Middle frontal gyrus (tissue), 1 donor: ENCODE results near the gene GULP1.
A peak's percentile ranks its signal among the peaks of the same experiment; 100 is the strongest.
"Not testable (repeated sequence)": the region's sequence is repeated elsewhere in the genome, so short reads cannot be mapped to it uniquely, and the experiment has no call there.

ENCODE experiments used
- DNase-seq: peaks from one replicate; pipeline ENCODE4 v3.0.0-alpha.2; 2015; ENCODE audit warnings: low spot score; ENCODE audit errors: extremely low spot score

GULP1 gene, protein sequence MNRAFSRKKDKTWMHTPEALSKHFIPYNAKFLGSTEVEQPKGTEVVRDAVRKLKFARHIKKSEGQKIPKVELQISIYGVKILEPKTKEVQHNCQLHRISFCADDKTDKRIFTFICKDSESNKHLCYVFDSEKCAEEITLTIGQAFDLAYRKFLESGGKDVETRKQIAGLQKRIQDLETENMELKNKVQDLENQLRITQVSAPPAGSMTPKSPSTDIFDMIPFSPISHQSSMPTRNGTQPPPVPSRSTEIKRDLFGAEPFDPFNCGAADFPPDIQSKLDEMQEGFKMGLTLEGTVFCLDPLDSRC

DNA sequence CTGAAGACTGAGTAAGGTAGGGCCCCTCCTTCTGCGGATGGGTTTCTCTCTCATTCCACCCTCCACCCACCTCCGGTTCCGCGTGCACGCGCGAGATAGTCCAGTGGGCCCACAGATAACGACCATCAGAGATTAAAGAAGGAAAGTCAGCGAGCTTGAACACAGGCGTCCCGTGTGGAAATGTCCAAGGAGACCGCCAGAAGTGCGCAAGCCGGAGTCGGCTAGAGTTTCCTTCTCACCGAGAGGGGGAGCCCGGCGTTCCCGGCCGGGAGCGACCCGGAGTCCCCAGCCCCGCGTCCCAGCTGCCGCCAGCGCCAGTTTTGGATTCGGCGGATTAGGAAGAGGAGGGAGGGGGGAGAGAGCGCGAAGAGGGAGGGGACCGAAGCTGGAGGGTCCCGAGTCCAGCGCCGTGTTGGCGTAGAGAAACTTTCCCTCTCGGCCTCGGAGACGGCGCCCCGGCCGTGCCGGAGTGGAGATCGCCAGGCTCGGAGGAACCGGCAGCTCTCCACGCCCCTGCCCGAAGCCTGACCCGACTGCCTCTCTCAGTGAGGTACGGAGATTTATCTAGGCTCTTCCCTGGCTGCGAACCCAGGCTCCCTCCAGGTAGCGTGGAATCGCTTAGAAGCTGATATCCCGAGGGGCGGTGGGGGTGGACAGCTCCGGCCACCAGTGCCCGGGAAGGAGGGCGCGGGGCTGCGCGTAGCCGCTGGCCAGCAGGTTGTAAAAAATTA, at the start of gene GULP1:
Gene GULP1 (plus strand): TSS at position 258 of the 731 bp plus-strand sequence. CDS start 185,829 bp downstream, outside the sequence.
- DNase-seq = no peak

DNA sequence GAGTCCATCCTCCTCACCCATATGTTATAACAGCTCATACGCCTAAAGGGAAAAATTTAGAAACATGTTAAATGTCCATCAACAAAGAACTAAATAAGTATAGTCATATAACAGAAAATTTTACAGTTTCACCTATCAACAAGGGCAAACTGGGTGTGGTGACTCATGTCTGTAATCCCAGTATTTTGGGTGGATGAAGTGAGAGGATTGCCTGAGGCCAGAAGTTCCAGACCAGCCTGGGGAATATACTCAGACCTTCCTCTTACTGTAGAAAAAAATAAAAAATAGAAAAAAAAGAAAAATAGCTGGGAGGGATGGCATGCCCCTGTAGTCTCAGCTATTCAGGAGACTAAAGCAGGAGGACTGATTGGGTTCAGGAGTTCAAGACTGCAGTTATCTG, 48.3 kb upstream of the GULP1 start:
- DNase-seq = no peak

DNA sequence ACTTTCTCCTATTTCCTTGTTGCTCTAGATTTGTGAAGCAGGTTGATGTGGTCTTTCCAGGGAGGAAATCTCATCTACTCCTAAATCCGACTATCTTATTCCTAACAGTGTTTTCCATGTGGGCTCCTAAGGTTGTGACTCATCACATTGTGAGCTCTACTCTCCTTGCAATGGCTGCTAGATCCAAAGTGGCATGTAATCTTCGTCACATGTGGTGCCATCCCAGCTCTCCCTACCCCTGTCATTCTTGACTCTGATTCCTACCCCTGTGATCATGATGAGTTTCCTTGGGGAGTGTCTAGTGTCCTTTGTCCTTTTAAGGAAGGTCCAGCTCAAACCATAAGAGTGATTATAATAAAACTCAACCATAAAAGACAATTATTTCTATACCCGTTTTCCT, 47.3 kb upstream of the GULP1 start:
- DNase-seq = no peak

DNA sequence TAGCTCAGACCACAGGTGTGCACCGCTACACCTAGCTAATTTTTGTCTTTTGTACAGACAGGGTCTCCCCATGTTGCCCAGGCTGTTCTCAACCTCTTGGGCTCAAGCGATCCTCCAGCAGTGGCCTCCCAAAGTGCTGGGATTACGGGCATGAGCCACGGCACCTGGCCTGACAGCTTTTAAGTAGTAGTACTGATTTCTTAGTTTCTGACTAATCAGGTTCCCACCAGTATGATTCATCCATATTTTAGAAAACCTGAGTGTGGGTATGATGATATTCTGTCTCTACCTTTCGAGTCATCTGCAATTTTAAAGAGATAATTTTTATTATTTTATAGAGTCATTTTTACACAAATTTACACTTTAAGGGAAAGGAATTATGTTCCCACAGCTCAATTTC, 46.4 kb upstream of the GULP1 start:
- no peak for DNase-seq

DNA sequence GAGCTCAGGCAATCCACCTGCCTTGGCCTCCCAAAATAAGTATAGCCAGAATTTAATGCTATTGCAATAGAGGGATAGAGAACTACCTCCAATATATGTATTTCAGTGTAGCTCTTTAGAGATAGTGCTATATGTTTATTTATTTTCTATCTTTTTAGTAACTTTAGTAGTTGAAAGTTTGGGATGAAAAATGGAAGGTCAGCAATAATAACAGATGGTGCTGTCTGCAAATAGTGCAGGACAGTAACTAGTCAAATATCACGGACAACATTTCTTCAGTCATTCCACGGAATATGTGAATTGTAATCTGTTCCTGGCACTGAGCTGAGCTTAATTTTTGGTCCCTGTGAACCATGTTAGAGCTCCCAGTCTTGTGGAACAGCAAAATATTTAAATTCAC, 43.2 kb upstream of the GULP1 start:
- DNase-seq = no peak

DNA sequence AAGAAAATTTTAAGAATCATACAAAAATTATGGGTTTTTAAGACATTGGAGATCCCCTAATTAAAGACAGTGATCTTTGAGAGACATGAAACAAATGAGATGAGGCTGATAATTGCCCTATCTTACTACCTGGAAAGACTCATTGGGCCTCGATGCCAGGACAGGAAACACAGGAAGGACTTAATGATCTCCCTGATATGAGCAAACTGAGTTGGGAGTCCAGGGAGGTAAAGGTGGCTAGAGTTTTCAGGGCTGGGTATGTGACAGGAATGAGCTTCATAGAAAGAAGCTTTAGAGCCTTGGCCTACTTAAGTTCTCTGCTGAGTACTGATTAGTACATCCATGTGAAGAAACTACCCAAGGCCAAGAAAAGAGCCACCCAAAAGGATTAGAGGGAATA, 40.6 kb upstream of the GULP1 start:
- DNase-seq = no peak

DNA sequence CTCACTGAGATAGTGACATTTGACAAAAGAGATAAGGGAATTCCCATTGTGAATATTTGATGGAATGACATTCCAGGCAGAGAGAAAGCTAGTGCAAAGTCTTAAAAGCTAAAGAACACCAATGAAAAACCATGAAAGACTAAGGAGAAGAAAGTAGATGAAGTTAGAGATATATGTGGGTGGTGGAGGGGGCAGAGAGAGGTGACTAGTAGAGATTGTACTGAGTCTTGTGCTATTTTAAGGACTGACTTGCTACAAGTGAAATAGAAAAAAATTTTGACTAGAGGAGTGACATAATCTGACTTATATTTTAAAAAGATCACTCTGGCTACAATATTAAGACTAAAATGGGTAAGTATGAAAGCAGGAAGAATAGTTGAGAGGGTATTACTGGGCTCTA, 35.3 kb upstream of the GULP1 start:
- DNase-seq = no peak

DNA sequence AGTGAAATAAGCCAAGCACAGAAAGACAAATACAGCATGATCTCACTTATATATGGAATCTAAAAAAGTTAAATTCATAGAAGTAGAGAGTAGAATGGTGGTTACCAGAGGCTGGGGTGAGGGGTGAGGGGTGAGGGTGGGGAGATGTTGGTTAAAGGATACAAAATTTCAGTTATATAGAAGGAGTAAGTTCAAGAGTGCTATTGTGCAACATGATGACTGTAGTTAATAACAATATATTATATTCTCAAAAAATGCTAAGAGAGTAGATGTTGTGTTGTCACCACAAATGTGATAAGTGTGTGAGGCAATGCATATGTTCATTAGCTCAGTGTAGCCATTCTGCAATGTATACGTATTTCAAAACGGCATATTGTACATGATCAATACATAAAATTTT, 26.4 kb upstream of the GULP1 start:
- DNase-seq = no peak

DNA sequence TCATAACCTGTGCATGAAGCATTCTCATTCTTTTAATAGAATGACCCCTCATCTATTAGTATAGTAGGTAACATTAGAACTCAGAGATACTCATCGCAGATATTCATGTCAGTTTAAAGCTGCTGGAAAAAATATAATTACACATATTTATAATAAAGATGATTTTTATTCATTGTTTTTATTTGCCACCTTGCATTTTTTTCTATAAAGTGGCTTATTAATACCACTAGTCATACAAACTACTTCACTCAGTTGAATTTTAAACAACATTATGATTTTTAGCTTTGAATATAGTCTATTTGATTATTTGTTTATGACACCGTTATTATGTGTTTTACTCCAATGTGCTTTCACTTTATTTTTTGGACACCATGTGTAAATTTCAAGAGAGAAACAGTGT, 23.9 kb upstream of the GULP1 start:
- DNase-seq = no peak

DNA sequence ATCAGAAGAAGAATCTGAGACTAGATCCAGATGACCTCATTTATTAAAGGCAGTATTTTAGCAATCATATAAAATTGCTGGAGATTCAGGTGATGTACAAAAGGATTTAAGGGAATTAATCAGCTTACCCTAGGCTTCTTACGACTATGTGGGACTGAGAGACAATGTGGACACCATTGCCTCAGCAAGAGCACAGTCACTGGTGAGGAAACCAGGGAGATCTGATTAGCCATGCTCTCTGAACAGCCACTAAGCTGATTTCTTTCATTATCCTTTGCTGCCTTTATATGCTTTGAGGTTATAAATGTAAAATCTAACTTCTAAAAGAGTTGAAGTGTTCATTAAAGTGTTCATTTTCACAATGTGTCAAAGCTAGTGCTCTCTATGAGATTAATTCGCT, 22.7 kb upstream of the GULP1 start:
- no peak for DNase-seq

DNA sequence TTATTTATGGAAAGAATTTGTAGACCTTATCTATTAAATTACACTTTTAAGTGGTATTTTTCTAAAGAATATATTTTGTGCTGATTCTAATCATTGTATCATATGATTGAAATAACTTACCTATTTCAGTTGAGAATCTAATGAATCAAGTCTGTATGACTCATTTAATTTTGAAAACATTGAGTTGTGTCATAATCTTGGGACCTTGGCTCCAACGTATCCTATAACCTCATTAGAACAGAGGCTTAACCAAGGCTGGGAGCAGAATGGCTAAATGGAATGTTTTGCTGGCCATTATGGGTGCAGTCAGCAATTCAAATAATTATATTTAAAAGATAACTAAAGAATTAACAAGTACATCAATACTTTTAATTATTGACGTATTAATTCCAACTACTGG, 19.6 kb upstream of the GULP1 start:
- DNase-seq = no peak

DNA sequence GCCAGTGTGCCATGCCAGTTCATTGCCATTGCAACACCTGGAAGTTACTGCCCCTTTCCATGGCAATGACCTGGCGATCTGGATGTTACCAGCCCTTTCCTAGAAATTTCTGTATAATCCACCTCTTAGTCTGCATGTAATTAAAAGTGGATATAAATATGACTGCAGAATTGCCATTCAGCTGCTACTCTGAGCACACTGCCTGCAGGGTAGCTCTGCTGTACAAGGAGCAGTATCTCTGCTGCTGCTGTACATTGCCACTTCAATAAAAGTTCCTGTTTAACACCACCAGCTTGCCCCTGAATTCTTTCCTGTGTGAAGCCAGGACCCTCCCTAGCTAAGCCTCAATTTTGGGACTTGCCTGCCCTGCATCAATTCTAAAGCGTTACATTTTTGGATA, 17.4 kb upstream of the GULP1 start:
- no peak for DNase-seq

DNA sequence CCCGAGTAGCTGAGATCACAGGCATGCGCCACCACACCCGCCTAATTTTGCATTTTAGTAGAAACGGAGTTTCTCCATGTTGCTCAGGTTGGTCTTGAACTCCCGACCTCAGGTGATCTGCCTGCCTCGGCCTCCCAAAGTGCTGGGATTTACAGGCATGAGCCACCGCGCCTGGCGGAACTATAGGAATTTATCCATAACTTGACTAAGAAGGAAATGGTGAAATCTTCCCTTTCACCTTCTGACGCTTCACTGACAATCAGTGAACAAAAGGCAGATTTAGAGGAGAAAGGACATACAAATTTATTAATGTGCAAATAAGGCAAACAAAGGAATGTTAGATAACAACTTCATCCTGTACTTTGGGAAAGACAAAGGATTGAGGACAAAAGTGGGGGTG, 15.4 kb upstream of the GULP1 start:
- DNase-seq = no peak

DNA sequence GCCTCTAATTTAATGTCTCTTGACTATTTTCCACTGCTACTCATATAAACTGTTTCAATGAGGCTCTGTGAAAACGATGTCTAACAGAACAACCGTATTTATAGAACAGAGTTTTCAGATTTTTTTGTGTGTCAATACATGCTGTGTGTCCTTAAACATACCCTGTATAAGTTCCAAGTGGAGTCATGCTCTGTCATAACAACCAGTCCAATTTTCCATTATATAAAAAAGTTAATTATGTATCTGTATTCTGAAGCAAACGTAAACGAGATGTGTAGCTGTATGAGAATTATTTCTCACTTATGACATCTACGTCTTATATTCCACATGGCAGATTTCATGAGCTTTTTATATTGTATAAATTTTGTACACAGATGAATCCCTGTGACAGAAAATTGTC, 13.9 kb upstream of the GULP1 start:
- no peak for DNase-seq

DNA sequence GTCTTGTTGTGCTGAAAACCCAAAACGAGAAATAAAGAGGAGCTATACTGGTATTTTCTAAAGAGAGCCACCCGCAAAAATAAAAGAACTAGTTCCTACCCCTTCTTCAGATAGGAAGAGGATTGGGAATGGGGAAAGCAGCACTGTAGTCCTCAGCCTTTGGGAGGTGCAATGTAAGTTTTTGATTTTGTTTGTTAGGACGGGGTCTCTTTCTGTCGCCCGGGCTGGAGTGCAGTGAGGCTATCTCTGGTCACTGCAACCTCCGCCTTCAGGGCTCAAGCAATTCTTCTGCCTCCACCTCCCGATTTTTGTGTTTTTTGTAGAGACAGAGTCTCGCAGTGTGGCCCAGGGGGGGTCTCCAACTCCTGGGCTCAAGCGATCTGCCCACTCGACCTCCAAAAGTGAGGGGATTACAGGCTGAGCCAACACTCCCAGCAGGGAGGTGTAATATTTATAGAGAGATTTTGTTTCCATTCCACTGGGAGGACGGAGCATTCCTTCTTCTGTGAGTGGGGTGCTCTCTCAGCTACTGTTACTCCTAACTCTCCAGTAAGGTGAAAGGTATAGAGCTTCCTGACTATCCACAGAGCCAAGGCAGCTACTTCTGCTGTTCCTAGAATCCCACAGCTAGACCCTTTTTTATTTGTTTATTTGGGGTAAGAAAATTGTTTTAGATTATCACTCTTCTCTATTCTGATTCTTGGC, 13.1 kb upstream of the GULP1 start:
- no peak for DNase-seq

DNA sequence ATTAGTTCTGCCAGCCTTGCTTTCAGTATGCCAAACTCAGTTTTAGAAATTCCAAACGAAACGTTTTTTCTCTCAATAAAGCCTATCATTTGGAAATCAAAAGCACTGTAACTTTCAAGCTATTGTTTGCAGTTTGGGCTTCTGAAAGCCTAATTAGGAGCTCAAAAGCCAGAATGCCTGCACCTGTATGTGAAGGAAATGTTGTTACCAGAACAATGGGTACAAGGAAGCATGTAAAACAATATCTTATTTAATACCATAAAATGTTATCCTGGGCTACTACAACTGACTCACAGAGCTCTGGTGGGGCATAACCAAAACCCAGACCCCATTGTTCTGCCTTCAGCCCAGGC, 12.6 kb upstream of the GULP1 start:
- DNase-seq = no peak

DNA sequence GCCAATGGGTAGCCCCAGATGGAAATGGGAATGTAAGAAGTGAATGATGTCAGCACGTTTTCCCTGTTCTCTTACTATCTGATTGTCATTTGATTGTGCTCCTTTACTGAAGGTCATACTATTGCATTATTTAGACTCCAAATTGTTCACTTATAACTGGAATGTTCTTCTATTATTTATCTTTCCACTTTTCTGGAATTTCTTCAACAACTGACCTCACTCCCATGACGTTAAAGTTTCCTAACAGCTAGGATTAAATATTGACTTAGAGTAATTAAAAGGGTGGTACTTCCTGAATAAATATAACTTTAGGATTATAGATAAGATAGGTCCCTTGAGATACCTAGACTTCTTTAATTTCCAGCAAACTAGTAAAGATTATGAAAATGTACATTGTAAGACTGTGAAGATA, 10.9 kb upstream of the GULP1 start:
- DNase-seq = no peak

DNA sequence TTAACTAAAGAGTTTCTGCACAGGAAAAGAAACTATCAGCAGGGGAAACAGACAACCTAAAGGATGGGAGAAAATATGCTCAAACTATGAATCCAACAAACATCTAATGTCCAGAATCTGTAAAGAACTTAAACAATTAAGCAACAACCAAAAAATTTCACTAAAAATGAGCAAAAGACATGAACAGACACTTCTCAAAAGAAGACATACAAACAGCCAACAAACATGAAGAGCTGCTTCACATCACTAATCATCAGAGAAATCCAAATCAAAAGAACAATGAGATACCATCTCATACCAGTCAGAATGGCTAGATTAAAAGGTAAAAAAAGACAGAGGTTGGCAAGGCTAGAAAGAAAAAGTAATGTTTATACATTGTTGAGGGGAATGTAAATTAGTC, 8.8 kb upstream of the GULP1 start:
- DNase-seq = no peak

DNA sequence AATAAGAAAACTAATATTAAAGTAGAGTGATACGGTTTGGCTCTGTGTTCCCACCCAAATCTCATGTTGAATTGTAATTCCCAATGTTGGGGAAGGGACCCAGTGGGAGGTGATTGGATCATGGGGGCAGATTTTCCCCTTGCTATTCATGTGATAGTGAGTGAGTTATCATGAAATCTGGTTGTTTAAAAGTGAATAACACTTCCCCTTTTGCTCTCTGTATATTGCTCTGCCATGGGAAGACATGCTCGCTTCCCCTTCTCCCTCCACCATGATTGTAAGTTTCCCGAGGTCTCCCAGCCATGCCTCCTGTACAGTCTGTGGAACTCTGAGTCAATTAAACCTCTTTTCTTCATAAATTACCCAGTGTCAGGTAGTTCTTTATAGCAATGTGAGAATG, 7.4 kb upstream of the GULP1 start:
- not testable (repeated sequence) for DNase-seq

DNA sequence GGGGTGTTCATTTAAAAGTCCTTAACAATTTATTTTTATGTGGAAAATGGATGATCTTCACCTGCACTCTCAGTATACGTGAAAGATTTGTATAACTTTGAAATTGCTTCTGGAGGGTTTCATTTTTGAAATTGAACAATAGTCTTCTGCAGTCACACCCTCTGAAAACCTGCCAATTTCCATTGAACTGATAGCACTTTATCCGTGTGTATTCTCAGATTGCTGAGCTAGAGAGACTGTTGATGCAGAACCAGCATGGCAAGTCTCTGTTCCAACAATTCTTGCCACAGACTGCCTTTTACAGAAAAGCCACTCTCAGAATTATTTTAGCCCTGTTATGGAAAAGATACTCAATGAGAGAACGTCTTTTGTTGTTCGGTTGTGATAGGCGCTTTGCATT, 6.6 kb upstream of the GULP1 start:
- DNase-seq = no peak

DNA sequence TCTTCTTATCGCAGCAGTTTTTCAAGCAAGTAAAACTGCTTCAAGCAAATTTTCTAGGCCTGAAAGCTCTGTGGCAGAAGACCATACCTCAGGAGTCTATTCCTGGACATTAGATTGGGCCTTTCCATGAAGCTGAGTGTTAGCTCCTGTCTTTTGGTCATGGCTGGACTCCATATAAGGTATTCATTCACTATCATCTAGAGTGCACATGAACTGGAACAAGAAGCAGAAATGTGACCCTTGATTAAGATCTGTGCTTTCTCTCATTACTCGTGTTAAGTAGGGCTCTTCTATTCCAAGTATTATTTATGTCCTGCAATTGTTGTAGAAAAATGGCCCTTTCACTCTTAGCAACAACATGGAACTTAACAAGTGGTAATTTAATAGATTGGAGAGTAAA, 5.9 kb upstream of the GULP1 start:
- no peak for DNase-seq

DNA sequence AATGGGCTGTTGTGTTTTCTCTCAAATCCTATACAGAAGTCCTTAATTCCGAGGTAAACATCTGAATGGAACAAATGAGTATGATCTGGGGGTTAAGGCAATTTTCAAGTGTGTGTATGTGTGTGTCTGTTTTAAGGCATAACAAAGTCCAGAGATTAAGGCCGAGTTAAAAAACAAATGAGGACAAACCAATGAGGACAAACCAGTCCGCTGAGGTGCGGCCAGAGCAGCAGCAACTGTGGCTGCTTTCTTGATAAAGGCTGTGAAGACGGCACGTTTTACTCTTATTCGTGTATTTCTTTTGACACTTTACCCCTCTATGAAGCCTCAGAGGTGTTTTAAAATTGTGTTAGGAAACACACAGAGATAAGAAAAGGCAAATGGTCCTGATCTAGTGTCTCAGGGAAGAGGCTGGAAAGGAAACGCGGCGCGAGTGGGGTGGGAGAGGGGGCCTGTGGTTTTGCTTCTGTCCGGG, 495 bp upstream of the GULP1 start:
- peak; percentile 3 for DNase-seq
